AML-193 (cell line): ENCODE data around the gene FASTKD1.

Experiments
- DNase-seq, 2 experiments: peaks; one replicate each; lab custom pipeline; 2025; lab: John Stamatoyannopoulos, UW

Gene FASTKD1

DNA sequence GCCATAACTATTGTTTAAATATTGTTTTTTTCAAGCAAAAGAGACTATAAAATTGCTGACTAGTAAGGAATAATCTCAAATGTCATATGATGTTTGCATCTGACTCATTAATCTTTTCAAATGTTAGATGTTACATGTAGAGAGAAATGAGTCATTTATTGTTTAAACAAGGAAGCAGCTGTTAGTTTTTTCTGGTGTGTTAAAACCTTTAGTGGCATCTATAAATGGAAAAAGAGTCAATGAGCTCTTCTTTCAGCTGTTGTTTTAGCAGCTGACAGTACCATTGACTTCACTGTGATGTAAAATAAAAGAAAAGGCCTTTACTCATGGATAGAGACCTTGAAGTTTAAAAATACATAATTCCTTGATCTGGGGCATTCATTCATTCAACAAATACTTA, 66.0 kb downstream of the FASTKD1 start:
- DNase-seq = no peak

DNA sequence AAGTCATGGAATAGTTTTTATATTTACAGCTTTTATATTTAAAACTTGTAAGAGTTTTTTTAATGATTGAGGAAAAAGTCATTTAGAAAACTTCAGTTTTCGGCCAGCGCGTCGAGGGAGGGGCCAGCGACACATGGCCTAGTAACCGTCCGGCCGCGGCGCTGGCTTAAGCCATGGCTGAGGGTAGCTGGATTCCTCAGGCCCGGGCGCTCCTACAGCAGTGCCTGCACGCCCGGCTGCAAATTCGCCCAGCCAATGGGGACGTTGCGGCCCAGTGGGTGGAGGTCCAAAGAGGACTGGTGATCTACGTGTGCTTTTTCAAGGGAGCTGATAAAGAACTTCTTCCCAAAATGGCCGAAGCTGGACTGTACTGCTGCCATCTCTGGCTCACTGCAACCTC, 69.0 kb downstream of the FASTKD1 start:
- DNase-seq = no peak

DNA sequence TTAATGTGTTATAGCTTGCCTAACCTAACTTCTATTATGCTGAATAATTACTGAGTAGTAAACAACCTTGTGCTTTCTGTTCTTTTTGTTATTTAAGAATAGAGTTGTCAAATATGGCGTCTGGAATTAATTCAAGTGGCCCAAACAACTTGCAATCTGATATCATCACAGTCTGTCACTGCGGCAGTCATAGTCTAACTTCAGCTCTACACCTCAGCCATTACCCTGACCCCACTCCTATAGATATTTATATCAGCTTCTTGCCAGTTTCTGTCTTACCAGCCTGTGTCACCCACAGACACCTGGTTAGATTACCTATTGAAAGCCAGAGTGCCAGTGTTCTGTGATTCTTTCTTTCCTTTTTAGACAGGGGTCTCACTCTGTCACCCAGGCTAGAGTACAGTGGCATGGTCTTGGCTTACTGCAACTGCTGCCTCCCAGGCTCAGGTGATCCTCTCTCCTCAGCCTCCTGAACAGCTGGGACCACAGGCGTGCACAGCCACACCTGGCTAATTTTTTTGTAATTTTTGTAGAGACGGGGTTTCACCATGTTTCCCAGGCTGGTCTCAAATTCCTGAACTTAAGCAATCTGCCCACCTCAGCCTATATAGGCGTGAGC, 78.2 kb downstream of the FASTKD1 start:
- DNase-seq = no peak

DNA sequence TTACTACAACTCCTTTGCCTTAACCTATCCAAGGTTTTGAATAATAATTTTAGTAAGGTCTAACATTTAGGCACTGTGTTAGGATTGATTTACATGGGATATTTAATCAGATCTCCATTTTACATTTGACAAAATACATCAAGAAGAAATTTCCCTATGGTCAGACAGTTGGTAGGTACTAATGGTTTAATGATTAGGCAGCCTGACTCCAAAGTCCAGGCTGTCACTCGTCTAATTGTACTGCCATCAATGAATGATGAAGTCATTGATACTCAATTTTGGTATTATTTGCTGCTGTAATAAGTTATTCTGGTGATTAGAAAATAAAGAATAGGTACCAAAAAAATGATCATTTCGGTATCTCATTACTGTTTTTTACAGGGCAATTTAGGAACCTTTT, 80.3 kb downstream of the FASTKD1 start:
- DNase-seq = no peak

DNA sequence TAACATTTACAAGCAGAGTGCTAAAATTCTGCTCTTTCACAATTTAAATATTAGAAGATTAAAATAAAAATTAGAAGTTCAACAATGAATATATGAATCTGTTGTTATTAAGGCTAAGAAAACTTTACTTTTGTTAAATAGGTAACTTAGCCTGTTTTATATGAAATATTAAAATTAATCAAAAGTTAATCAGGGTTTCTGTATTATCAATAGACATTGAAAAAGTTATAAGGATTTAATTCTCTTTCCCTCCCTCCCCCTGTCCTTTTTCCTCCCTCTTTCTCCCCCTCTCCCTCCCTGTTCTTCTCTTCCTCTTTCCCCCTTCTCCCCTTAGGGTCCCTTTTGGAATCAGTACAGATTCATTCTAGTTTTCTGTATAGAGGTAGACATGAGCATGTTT, 82.3 kb downstream of the FASTKD1 start:
- DNase-seq = no peak

DNA sequence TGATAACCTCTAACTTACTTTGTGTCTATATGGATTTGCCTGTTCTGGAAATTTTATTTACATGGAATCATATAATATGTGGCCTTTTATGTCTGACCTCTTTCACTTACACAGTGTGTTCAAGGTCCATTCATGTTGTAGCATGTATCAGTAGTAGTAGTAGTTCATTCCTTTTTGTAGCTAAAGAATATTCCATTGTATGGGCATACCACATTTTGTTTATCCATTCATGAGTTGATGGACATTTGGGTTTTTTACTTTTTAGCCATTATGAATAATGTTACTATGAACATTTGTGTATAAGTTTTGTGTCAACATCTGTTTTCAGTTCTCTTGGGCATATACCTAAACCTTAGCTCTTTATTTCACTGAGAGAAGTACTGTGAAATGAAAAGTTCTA, 82.8 kb downstream of the FASTKD1 start:
- DNase-seq = no peak

DNA sequence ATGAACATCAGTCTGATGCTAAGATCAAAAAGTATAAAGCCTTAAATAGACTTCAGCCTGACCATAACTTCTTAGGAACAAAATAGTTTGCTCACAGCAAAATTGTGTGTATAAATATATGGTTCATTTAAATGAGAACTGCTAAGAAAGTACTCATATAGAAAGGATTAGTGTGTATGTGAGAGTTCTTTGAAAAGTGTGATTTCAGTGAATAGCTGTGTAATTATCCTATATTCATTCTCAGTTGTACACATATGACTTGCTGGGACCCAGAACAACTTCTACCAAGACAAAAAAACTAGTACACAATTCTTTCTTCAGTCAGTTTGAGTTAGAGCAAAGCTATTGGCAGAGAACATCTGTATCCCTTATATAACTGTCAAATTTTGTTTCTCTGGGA, 87.2 kb downstream of the FASTKD1 start:
- DNase-seq = no peak

DNA sequence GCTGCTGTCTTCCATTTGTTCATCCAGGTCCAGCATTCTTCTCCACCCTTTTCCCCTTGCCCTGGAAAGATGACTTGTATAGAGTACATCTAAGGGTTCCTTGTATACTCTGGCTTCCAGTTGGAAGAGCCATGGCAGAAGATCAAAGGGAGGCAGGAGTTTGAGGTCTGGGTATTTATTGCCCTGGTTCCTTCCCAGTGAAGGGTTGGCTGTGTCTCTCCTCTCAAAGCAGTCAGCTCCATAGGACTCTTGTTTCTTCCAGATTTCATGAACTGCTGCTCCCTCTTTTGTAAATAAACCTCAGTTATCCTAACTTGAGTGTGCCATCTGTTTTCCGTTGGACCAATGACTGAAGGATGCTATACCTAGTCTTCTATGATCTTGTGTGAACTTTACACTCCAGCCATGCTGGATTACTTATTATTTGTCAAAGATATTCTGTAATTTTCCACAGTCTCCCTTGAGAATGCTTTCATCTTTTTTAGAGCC, 88.0 kb downstream of the FASTKD1 start:
- DNase-seq = no peak

DNA sequence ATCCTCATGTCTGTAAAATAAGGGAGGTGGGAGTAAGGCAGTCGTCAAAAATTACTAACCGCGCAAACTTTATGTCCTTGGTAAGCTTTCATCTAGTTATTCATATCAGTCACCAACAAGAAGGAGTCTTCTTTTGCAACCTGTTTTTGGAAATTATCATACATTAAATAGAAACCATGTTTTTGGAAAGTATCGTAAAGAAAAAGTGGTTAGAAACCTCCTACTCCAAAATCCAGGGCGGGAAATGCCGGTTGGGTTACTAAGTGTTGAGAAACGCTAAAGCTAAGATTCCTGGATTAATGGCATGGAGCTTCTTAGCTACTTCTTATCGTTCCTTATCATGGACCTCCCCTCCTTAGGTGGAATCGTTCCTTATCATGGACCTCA, 93.6 kb downstream of the FASTKD1 start:
- no peak for DNase-seq
